Dendritic cell treated with granulocyte-macrophage colony-stimulating factor and Interleukin-4, amounts not matched to agents 40 ng/mL and 50 ng/mL, for 4 days (primary cell): ENCODE measurements around the gene SGK1.

Source experiments
- H3K27ac Mint-ChIP-seq: one replicate; pipeline ENCODE4 v1.8.0; 2022; ENCODE audit warnings: mild to moderate bottlenecking, mixed read lengths
- H3K27me3 Mint-ChIP-seq: one replicate; pipeline ENCODE4 v1.8.0; 2022; ENCODE audit warnings: mild to moderate bottlenecking, mixed read lengths
- H3K36me3 Mint-ChIP-seq: one replicate; pipeline ENCODE4 v1.8.0; 2022; ENCODE audit warnings: low read depth, mixed read lengths
- H3K4me1 Mint-ChIP-seq: one replicate; pipeline ENCODE4 v1.8.0; 2022; ENCODE audit warnings: low read depth, mixed read lengths
- H3K4me3 Mint-ChIP-seq: one replicate; pipeline ENCODE4 v1.8.0; 2022; ENCODE audit warnings: mild to moderate bottlenecking, moderate library complexity, mixed read lengths
- H3K9me3 Mint-ChIP-seq: one replicate; pipeline ENCODE4 v1.8.0; 2022; ENCODE audit warnings: mixed read lengths
- intact Hi-C: fragments of 100-400 bp; cut with micrococcal nuclease; formaldehyde crosslinking; loops from one replicate; pipeline ENCODE4 v1.15.0; 2022

The SGK1 gene

GRCh38 chr6:134119486-134119885, 198.4 kb downstream of the SGK1 start:
- Mint-ChIP-seq H3K4me3 (no peak overlapping the region), H3K4me1 (peaks cover 11% of the 10 kb centered on the region), H3K36me3 (no peaks in the 10 kb centered on the region), H3K27ac (no peak overlapping the region), H3K27me3 (peaks cover 26% of the 10 kb centered on the region), H3K9me3 (no peaks in the 10 kb centered on the region)
- intact Hi-C loops: no loop called here
